Calu3 (cell line): Measurements from ENCODE around the gene ITGAV. TPM values are rescaled to one million over a fixed set of nuclear protein-coding genes. Genes with fewer than 3 reads are reported as not detected.

Experiments used
- BruUV-seq: library from RNA; stranded (reverse); fragments of 400-500 nt; replicated peaks from 2 replicates; lab custom pipeline; 2021; lab: Mats Ljungman, UMichigan
- CTCF ChIA-PET: fragments of 300-600 bp; sonication (Branson Sonifier 250); formaldehyde crosslinking; loops from one replicate; lab custom pipeline; 2022; ENCODE audit warnings: antibody characterized with exemption; lab: Charles Lee
- DNase-seq: peaks from one replicate; pipeline ENCODE4 v3.0.0; 2022
- H3K27ac Mint-ChIP-seq: one replicate; pipeline ENCODE4 v1.8.0; 2022; ENCODE audit warnings: mixed read lengths; ENCODE audit not compliant: unreplicated experiment
- H3K27me3 Mint-ChIP-seq: one replicate; pipeline ENCODE4 v1.8.0; 2022; ENCODE audit warnings: mixed read lengths; ENCODE audit not compliant: unreplicated experiment
- H3K36me3 Mint-ChIP-seq: one replicate; pipeline ENCODE4 v1.8.0; 2022; ENCODE audit warnings: mild to moderate bottlenecking, moderate library complexity, mixed read lengths; ENCODE audit not compliant: insufficient read depth, unreplicated experiment
- H3K4me1 Mint-ChIP-seq: one replicate; pipeline ENCODE4 v1.8.0; 2022; ENCODE audit warnings: mild to moderate bottlenecking, low read depth, mixed read lengths; ENCODE audit not compliant: unreplicated experiment
- H3K4me3 Mint-ChIP-seq: one replicate; pipeline ENCODE4 v1.8.0; 2022; ENCODE audit warnings: mild to moderate bottlenecking, low read depth, moderate library complexity, mixed read lengths; ENCODE audit not compliant: unreplicated experiment
- H3K9me3 Mint-ChIP-seq: one replicate; pipeline ENCODE4 v1.8.0; 2022; ENCODE audit warnings: low read depth, mixed read lengths; ENCODE audit not compliant: unreplicated experiment
- CTCF ChIP-seq: fragments of 200-600 bp; IDR thresholded peaks from one replicate; pipeline ENCODE4 v1.8.0; 2022; ENCODE audit warnings: antibody characterized with exemption; ENCODE audit not compliant: unreplicated experiment
- intact Hi-C: fragments of 100-400 bp; cut with micrococcal nuclease; formaldehyde crosslinking; loops from one replicate; pipeline ENCODE4 v1.10.0; 2022; ENCODE audit not compliant: unreplicated experiment
- total RNA-seq: library from RNA; stranded (reverse); gene quantifications from 2 replicates; pipeline ENCODE4 v1.2.3, GENCODE V29; 2022

Gene ITGAV
- total RNA-seq, 1 experiment from 2014 or later, result 146 TPM

- no TSS peak for BruUV-seq
Observed at GRCh38 chr2:186716899-186717298, 127.0 kb downstream of the ITGAV start.

GRCh38 chr2:186717320-186718007, 127.6 kb downstream of the ITGAV start:
- CTCF ChIA-PET, result no interaction called here
- no peak overlapping the region for H3K27ac Mint-ChIP-seq
- H3K9me3 Mint-ChIP-seq, result no peaks in the 10 kb centered on the region
- no peaks in the 10 kb centered on the region for H3K27me3 Mint-ChIP-seq
- intact Hi-C loops, result no loop called here
- H3K4me3 Mint-ChIP-seq, result no peak overlapping the region
- no TSS peak for BruUV-seq
- no peaks in the 10 kb centered on the region for H3K4me1 Mint-ChIP-seq
- DNase-seq, result no peak
- no peaks in the 10 kb centered on the region for H3K36me3 Mint-ChIP-seq
- no peak for TF ChIP-seq CTCF

More at GRCh38 chr2:186716899-186717298, 127.0 kb downstream of the ITGAV start:
- no peaks in the 10 kb centered on the region for H3K27me3 Mint-ChIP-seq
- intact Hi-C loops, result no loop called here
- no peak for DNase-seq
- H3K36me3 Mint-ChIP-seq, result no peaks in the 10 kb centered on the region
- H3K4me1 Mint-ChIP-seq, result no peaks in the 10 kb centered on the region
- CTCF ChIA-PET, result no interaction called here
- H3K4me3 Mint-ChIP-seq, result no peak overlapping the region
- no peak for TF ChIP-seq CTCF
- H3K9me3 Mint-ChIP-seq, result no peaks in the 10 kb centered on the region
- H3K27ac Mint-ChIP-seq, result no peak overlapping the region

- TF ChIP-seq CTCF, result no peak
- H3K4me3 Mint-ChIP-seq, result no peak overlapping the region
- H3K36me3 Mint-ChIP-seq, result no peaks in the 10 kb centered on the region
- no peaks in the 10 kb centered on the region for H3K4me1 Mint-ChIP-seq
- no peak for DNase-seq
- H3K27ac Mint-ChIP-seq, result no peak overlapping the region
- intact Hi-C loops, result no loop called here
- no peaks in the 10 kb centered on the region for H3K27me3 Mint-ChIP-seq
- CTCF ChIA-PET, result no interaction called here
- H3K9me3 Mint-ChIP-seq, result no peaks in the 10 kb centered on the region
- BruUV-seq, result no TSS peak
Observed at GRCh38 chr2:186718122-186718521, 128.3 kb downstream of the ITGAV start.

GRCh38 chr2:186718903-186719302, 129.0 kb downstream of the ITGAV start:
- no peak for DNase-seq

More at GRCh38 chr2:186718903-186719302, 129.0 kb downstream of the ITGAV start:
- no peaks in the 10 kb centered on the region for H3K4me1 Mint-ChIP-seq
- H3K36me3 Mint-ChIP-seq, result no peaks in the 10 kb centered on the region
- CTCF ChIA-PET, result no interaction called here
- H3K27ac Mint-ChIP-seq, result no peak overlapping the region
- intact Hi-C loops, result no loop called here
- no TSS peak for BruUV-seq
- no peaks in the 10 kb centered on the region for H3K9me3 Mint-ChIP-seq
- no peak overlapping the region for H3K4me3 Mint-ChIP-seq
- H3K27me3 Mint-ChIP-seq, result no peaks in the 10 kb centered on the region
- no peak for TF ChIP-seq CTCF
